ENCODE results near the gene GABRG3. TPM values are rescaled to one million over a fixed set of nuclear protein-coding genes. Genes with fewer than 3 reads are reported as not detected.

GABRG3 gene
- total and polyA plus RNA-seq, 2 donors from 2014 or later = not detected

DNA sequence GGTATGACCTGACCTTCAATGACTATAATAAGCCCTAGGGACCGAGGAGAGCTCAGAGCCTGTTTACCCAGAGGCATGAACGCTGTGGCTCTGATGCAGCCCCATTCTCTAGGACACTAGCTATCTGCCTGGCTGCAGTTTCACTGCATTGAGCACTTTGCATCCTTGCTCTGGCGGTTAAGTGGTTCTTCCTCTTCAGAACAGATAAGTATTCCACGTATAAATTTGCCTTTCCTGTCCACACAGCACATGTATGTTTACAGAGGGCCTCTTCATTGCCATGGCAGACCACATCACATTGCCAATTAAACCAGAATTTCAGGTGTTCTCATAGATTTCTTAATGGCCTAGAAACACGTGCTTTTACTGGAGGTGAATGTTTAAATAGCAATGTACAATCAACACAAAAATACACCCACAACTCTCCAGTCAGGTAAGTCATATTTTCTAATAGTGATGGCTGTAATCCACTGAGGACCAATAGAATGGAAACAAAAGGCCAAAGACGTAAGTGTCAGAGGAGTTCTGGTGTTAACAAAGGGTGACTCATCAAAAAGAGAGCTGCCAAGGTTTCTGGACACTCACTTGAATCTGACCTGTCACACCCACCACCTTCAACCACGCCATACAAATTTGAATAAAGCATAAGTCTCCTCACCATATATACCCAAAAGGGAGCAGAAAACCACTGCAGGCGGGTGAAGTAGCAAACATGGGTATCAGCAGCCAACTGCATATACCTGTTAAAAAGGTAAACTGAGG is 574.7 kb downstream of the GABRG3 start:
- H3K4me1 ChIP-seq (ENCODE audit: control insufficient read depth in 2 of 3, insufficient read depth in 2 of 3, low read depth in 1 of 3, low read length in 3 of 3) = no peaks in the 10 kb centered on the region

DNA sequence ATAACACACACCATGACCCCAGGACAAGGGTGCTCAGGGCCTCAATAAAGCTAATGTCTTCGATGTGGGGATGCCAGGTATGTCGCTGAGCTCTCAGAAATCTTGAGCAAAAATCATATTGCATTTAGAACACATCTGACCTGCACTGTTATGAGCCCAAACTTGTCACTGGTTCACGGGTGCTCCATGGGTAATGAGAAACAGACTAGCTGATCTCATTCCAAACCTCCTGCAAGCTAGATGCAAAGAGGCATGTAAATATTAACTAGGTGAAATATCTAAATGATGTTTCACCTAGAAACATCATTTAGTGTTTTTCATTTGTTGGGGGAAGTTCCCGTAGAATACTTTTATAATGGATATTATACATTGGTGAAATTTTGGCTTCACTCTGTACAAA is 578.8 kb downstream of the GABRG3 start:
- intact Hi-C loops (cut with DNase I) = no loop called here
- H3K27ac ChIP-seq (ENCODE audit: low read depth in 2 of 2, low read length in 2 of 2) = no peak overlapping the region
- H3K4me1 ChIP-seq (ENCODE audit: control insufficient read depth in 2 of 3, insufficient read depth in 2 of 3, low read depth in 1 of 3, low read length in 3 of 3) = no peaks in the 10 kb centered on the region
- TF ChIP-seq, protein P1, sequence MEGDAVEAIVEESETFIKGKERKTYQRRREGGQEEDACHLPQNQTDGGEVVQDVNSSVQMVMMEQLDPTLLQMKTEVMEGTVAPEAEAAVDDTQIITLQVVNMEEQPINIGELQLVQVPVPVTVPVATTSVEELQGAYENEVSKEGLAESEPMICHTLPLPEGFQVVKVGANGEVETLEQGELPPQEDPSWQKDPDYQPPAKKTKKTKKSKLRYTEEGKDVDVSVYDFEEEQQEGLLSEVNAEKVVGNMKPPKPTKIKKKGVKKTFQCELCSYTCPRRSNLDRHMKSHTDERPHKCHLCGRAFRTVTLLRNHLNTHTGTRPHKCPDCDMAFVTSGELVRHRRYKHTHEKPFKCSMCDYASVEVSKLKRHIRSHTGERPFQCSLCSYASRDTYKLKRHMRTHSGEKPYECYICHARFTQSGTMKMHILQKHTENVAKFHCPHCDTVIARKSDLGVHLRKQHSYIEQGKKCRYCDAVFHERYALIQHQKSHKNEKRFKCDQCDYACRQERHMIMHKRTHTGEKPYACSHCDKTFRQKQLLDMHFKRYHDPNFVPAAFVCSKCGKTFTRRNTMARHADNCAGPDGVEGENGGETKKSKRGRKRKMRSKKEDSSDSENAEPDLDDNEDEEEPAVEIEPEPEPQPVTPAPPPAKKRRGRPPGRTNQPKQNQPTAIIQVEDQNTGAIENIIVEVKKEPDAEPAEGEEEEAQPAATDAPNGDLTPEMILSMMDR (IDR thresholded peaks at IDR 0.05; ENCODE audit: borderline replicate concordance, extremely low read depth, insufficient read depth) = no peak
- no peaks in the 10 kb centered on the region for H3K36me3 ChIP-seq (ENCODE audit: control insufficient read depth in 2 of 3, insufficient read depth in 3 of 3, low read length in 3 of 3)
- DNase-seq (no peak), FAIRE-seq (no peak)
- H3K9me3 ChIP-seq (ENCODE audit: control insufficient read depth in 2 of 3, insufficient read depth in 1 of 3, low read length in 3 of 3) = no peaks in the 10 kb centered on the region
- no peak overlapping the region for H3K9ac ChIP-seq (ENCODE audit: low read length in 3 of 3)
- H3K4me3 ChIP-seq (ENCODE audit: low read length in 3 of 3) = no peak overlapping the region
- H3K27me3 ChIP-seq (ENCODE audit: control insufficient read depth, insufficient read depth, low read length) = no peaks in the 10 kb centered on the region

More for the DNA sequence above, 574.7 kb downstream of the GABRG3 start:
- Histone ChIP-seq H3K27me3 (ENCODE audit: control insufficient read depth, insufficient read depth, low read length) (no peaks in the 10 kb centered on the region), H3K9me3 (ENCODE audit: control insufficient read depth in 2 of 3, insufficient read depth in 1 of 3, low read length in 3 of 3) (no peaks in the 10 kb centered on the region), H3K9ac (ENCODE audit: low read length in 3 of 3) (no peak overlapping the region), H3K36me3 (ENCODE audit: control insufficient read depth in 2 of 3, insufficient read depth in 3 of 3, low read length in 3 of 3) (no peaks in the 10 kb centered on the region), H3K4me3 (ENCODE audit: low read length in 3 of 3) (no peak overlapping the region), H3K27ac (ENCODE audit: low read depth in 2 of 2, low read length in 2 of 2) (no peak overlapping the region)
- TF ChIP-seq, protein P1 (IDR thresholded peaks at IDR 0.05; ENCODE audit: borderline replicate concordance, extremely low read depth, insufficient read depth) = no peak
- intact Hi-C loops (cut with DNase I) = no loop called here
- DNase-seq (no peak), FAIRE-seq (no peak)

DNA sequence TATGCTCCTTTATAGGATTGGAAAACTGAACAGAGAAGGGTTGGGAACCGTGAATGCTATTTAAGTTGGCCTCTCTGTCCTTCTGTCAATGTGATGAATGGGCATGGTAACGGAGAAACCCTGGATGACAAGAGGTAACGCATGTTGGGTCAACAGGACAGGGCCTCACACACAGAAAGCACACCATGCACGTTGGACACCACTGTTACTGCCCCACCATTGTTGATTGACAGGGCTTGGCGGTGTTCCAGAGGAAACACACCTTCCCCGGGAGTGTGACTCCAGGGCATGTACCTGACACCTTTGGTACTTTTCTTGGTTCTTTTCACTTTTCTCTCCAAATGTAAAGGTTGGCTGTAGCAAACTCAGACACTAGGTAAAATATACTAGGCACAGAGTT is 579.7 kb downstream of the GABRG3 start:
- DNase-seq (no peak), FAIRE-seq (no peak)
- no peaks in the 10 kb centered on the region for H3K27me3 ChIP-seq (ENCODE audit: control insufficient read depth, insufficient read depth, low read length)
- no peak overlapping the region for H3K9ac ChIP-seq (ENCODE audit: low read length in 3 of 3)
- no peaks in the 10 kb centered on the region for H3K9me3 ChIP-seq (ENCODE audit: control insufficient read depth in 2 of 3, insufficient read depth in 1 of 3, low read length in 3 of 3)
- intact Hi-C loops (cut with DNase I) = no loop called here
- TF ChIP-seq, protein P1 (IDR thresholded peaks at IDR 0.05; ENCODE audit: borderline replicate concordance, extremely low read depth, insufficient read depth) = no peak
- no peaks in the 10 kb centered on the region for H3K36me3 ChIP-seq (ENCODE audit: control insufficient read depth in 2 of 3, insufficient read depth in 3 of 3, low read length in 3 of 3)
- H3K4me1 ChIP-seq (ENCODE audit: control insufficient read depth in 2 of 3, insufficient read depth in 2 of 3, low read depth in 1 of 3, low read length in 3 of 3) = no peaks in the 10 kb centered on the region
- H3K4me3 ChIP-seq (ENCODE audit: low read length in 3 of 3) = no peak overlapping the region
- no peak overlapping the region for H3K27ac ChIP-seq (ENCODE audit: low read depth in 2 of 2, low read length in 2 of 2)
